ENCODE results near the gene RXRA. TPM values are rescaled to one million over a fixed set of nuclear protein-coding genes. Genes with fewer than 3 reads are reported as not detected.

Gene RXRA
- total and polyA plus RNA-seq, 2 of the 13 experiments (the other 11 are each of a cell fraction or from before 2014, with no cell fraction given) = 18.9 to 29.2 TPM

DNA sequence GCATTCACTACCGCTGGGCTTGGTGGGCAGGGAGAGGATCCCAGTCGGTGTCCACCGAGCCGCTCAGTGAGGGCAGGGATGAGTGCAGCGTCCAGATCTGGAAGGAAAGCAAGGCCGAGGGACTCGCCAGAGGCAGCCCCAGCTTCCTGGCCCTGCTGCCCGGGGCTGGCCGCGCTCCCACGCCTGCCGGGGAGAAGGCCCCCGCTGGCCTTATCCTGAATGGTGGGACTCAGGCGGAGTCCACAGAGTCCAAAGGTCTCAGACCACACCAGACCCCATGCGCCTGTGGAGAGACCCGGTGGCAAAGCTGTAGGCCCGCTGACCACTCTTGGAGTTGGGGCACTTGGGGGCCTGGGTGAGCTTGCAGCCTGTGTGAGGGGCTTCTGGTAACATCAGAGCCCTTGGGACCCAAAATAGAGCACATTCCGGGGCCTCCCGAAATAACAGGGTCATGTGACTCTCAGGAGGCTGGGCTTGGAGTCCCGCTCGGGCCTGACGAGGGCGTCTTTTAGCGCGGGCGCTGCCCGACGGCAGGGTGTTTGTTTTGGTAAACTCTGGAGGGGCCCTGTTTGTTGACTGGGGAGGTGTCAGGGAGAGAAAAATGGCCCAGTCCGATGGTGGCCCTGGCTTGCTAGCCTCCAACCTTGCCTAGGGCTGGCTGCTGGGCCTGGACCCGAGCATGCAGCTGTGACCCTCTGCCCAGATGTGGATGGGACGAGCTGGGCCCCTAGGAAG lies 2.8 kb downstream of the RXRA start (continued):
- TF ChIP-seq, protein P1, sequence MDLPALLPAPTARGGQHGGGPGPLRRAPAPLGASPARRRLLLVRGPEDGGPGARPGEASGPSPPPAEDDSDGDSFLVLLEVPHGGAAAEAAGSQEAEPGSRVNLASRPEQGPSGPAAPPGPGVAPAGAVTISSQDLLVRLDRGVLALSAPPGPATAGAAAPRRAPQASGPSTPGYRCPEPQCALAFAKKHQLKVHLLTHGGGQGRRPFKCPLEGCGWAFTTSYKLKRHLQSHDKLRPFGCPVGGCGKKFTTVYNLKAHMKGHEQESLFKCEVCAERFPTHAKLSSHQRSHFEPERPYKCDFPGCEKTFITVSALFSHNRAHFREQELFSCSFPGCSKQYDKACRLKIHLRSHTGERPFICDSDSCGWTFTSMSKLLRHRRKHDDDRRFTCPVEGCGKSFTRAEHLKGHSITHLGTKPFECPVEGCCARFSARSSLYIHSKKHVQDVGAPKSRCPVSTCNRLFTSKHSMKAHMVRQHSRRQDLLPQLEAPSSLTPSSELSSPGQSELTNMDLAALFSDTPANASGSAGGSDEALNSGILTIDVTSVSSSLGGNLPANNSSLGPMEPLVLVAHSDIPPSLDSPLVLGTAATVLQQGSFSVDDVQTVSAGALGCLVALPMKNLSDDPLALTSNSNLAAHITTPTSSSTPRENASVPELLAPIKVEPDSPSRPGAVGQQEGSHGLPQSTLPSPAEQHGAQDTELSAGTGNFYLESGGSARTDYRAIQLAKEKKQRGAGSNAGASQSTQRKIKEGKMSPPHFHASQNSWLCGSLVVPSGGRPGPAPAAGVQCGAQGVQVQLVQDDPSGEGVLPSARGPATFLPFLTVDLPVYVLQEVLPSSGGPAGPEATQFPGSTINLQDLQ (CRISPR knock-in tag; IDR thresholded peaks at IDR 0.05) = no peak
- no peak for TF ChIP-seq PHB2 (IDR thresholded peaks at IDR 0.05; ENCODE audit: partially characterized antibody)
- TF ChIP-seq RFX5 (IDR thresholded peaks at IDR 0.05; ENCODE audit: low read depth, low read length) = no peak
- TF ChIP-seq, protein P2, sequence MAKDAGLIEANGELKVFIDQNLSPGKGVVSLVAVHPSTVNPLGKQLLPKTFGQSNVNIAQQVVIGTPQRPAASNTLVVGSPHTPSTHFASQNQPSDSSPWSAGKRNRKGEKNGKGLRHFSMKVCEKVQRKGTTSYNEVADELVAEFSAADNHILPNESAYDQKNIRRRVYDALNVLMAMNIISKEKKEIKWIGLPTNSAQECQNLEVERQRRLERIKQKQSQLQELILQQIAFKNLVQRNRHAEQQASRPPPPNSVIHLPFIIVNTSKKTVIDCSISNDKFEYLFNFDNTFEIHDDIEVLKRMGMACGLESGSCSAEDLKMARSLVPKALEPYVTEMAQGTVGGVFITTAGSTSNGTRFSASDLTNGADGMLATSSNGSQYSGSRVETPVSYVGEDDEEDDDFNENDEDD (CRISPR knock-in tag; IDR thresholded peaks at IDR 0.05; ENCODE audit: borderline replicate concordance) = no peak; the same call in 1 of the 2 replicates
- TF ChIP-seq, protein P3, sequence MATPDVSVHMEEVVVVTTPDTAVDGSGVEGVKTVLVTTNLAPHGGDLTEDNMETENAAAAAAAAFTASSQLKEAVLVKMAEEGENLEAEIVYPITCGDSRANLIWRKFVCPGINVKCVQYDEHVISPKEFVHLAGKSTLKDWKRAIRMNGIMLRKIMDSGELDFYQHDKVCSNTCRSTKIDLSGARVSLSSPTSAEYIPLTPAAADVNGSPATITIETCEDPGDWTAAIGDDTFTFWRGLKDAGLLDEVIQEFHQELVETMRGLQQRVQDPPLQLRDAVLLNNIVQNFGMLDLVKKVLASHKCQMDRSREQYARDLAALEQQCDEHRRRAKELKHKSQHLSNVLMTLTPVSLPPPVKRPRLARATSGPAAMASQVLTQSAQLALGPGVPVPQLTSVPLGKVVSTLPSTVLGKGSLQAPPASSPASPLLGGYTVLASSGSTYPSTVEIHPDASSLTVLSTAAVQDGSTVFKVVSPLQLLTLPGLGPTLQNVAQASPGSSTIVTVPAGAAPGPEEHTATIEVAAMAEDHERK (CRISPR knock-in tag; IDR thresholded peaks at IDR 0.05; ENCODE audit: low read depth) = no peak
- no peak for TF ChIP-seq NFE2L1 (CRISPR knock-in tag; IDR thresholded peaks at IDR 0.05; ENCODE audit: borderline replicate concordance)
- TF ChIP-seq ZNF446 (CRISPR knock-in tag; IDR thresholded peaks at IDR 0.05) = no peak
- no peak for TF ChIP-seq ZNF121 (CRISPR knock-in tag; IDR thresholded peaks at IDR 0.05)
- no peak for TF ChIP-seq HNRNPH1 (optimal IDR thresholded peaks at IDR 0.05; ENCODE audit: low read depth, low read length)
- no peak for TF ChIP-seq NR3C1 (CRISPR knock-in tag; IDR thresholded peaks at IDR 0.05)
- TF ChIP-seq MEIS2 (CRISPR knock-in tag; IDR thresholded peaks at IDR 0.05) = 0 out of 2 replicates have a peak, but pooled peaks have one; percentile 12
- no peak for TF ChIP-seq SRSF9 (IDR thresholded peaks at IDR 0.05; ENCODE audit: borderline replicate concordance, insufficient read depth, low read depth, low read length, poor library complexity, severe bottlenecking)
- TF ChIP-seq, protein P4, sequence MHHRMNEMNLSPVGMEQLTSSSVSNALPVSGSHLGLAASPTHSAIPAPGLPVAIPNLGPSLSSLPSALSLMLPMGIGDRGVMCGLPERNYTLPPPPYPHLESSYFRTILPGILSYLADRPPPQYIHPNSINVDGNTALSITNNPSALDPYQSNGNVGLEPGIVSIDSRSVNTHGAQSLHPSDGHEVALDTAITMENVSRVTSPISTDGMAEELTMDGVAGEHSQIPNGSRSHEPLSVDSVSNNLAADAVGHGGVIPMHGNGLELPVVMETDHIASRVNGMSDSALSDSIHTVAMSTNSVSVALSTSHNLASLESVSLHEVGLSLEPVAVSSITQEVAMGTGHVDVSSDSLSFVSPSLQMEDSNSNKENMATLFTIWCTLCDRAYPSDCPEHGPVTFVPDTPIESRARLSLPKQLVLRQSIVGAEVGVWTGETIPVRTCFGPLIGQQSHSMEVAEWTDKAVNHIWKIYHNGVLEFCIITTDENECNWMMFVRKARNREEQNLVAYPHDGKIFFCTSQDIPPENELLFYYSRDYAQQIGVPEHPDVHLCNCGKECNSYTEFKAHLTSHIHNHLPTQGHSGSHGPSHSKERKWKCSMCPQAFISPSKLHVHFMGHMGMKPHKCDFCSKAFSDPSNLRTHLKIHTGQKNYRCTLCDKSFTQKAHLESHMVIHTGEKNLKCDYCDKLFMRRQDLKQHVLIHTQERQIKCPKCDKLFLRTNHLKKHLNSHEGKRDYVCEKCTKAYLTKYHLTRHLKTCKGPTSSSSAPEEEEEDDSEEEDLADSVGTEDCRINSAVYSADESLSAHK (CRISPR knock-in tag; IDR thresholded peaks at IDR 0.05; ENCODE audit: borderline replicate concordance) = no peak
- TF ChIP-seq, protein P5, sequence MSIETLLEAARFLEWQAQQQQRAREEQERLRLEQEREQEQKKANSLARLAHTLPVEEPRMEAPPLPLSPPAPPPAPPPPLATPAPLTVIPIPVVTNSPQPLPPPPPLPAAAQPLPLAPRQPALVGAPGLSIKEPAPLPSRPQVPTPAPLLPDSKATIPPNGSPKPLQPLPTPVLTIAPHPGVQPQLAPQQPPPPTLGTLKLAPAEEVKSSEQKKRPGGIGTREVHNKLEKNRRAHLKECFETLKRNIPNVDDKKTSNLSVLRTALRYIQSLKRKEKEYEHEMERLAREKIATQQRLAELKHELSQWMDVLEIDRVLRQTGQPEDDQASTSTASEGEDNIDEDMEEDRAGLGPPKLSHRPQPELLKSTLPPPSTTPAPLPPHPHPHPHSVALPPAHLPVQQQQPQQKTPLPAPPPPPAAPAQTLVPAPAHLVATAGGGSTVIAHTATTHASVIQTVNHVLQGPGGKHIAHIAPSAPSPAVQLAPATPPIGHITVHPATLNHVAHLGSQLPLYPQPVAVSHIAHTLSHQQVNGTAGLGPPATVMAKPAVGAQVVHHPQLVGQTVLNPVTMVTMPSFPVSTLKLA (IDR thresholded peaks at IDR 0.05) = no peak
